GM21381 (cell line): Measurements from ENCODE around the gene PCDH8.

ENCODE experiments used
- ATAC-seq: cut with Tn5 transposase; IDR thresholded peaks from one replicate; pipeline ENCODE4 v1.9.1; 2021; ENCODE audit warnings: mild to moderate bottlenecking, moderate library complexity; ENCODE audit not compliant: unreplicated experiment

PCDH8 gene, protein sequence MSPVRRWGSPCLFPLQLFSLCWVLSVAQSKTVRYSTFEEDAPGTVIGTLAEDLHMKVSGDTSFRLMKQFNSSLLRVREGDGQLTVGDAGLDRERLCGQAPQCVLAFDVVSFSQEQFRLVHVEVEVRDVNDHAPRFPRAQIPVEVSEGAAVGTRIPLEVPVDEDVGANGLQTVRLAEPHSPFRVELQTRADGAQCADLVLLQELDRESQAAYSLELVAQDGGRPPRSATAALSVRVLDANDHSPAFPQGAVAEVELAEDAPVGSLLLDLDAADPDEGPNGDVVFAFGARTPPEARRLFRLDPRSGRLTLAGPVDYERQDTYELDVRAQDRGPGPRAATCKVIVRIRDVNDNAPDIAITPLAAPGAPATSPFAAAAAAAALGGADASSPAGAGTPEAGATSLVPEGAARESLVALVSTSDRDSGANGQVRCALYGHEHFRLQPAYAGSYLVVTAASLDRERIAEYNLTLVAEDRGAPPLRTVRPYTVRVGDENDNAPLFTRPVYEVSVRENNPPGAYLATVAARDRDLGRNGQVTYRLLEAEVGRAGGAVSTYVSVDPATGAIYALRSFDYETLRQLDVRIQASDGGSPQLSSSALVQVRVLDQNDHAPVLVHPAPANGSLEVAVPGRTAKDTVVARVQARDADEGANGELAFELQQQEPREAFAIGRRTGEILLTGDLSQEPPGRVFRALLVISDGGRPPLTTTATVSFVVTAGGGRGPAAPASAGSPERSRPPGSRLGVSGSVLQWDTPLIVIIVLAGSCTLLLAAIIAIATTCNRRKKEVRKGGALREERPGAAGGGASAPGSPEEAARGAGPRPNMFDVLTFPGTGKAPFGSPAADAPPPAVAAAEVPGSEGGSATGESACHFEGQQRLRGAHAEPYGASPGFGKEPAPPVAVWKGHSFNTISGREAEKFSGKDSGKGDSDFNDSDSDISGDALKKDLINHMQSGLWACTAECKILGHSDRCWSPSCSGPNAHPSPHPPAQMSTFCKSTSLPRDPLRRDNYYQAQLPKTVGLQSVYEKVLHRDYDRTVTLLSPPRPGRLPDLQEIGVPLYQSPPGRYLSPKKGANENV

DNA sequence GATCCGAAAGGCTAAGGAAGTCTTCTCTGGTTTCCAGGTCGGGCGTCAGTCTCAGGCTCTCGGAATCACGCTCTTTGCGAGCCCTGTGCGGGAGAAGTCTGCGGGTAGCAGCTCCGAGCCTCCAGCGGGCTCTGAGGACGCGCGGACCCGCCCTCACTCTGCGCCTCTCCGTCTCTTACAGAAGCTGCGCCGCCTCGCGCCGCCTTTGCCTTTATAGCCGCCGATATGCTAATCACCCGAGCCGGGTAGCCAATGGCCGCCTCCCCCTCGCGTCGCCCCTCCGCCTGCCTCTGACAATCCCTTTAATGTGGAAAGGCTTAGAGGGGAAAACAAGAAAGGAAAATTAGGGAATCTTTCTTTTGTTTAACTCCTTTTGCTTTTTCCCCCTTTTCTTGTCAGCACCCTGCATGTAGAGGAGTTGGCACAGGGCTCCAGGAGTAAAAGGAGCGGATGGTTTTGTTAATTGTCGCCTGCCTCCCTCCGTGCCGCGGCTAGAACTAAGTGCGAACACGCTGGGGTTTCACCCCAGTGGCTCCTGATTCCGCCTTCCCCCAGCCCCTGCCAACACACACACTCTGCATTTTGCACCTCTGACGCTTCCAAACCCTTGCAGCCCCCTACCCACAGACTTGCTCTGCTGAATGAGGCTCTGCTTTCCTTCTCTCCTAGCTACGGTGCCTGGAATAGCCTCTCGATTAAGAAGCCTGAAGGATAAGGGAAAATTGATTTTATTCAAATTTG, at the start of gene PCDH8:
Gene PCDH8 (minus strand): TSS at position 186 of the 741 bp plus-strand sequence. CDS start 204 bp downstream, outside the sequence.
- ATAC-seq = no peak

DNA sequence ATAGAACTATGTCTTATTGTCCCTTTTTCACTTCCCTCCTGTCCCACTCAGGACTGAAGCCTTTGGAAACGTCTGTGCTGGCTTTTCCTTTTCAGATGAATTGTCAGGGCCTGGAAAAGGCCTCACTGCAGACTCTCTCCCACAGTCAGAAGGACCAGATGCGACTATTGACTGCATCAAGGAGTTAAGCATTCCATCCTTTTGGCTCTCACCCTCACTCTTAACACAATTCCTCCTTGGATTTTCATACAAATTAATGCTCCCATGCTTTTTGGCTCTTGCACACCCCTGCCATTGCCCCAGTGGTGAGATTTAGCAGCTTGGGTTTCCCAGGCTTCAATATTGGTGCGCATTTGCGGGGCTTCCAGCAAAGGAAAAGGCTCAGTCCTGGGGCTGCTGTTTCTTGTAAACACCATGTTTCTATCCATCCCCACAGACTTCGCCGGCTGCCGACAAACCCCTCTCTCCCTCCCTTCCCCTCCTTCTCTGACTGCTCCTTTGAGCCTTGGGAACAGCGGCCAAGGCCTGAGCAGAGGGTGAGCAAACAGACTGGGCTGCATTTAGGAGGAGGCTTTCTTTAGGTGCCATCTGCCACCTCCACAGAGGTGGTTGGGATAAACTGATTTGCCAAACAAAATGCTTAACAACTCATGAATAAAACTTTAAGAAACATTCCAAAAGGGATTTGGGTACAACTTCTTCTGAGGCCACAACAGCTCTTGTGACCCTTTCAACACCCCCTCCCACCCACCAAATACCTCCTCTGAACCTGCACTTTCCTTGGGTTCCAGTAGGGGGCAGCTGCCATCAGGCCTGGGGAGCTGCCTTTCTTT, 48.6 kb upstream of the PCDH8 start:
- ATAC-seq = no peak

DNA sequence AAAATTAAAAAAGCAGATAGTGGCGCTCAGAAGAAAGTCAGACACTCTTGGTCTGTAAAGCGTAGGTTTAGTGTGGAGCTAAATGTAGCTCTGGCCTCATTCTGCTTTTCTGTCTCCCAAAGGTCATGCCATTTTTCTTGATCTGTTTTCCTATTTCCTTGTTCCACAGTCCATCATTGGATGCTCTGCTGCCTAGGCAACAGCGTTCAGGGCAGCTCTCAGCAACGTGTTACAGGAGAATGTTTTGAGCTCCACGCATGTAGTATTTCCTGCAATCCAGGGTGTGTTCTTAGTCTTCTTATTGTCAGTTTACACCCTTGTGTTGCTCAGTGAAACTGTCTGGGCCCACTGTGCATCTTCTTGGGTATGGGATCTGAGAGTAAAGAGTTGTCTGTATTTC, 46.0 kb upstream of the PCDH8 start:
- no peak for ATAC-seq

DNA sequence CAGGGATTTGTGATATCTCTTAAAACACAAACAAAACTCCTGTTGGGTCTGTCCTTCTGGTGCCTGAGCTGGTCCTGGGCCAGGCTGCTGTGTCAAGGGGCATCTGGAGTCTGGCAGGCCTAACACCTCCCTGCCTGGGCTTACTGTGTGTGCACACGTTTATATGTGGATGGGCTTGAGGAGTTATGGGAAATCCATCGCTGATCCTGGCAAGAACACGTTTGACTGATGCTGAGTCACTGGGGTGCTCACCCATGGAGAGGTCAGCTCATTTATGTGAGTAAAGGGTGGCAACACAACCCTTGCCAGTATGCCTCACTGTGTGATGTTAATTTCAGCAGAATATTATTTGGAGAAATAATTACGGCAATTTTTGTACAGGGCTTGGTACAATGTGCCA, 44.5 kb upstream of the PCDH8 start:
- no peak for ATAC-seq

DNA sequence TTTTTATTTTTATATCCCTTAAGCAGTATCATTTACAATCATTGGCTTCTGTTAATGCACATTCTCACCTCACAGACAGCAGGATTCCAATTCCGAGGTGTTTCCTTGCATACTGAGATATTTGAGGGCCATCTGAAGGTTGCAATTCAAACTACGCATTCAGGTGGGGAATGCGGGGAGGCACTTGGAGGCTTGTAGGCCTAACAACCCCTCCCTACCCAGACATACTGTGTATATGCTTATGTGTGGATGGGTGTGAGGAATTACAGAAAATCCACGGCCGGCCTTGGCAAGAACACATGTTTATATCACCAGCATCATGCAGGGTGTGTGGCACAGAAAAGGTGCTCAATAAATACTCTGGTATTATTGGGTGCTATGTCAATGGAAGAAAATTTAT, 43.3 kb upstream of the PCDH8 start:
- ATAC-seq = no peak

DNA sequence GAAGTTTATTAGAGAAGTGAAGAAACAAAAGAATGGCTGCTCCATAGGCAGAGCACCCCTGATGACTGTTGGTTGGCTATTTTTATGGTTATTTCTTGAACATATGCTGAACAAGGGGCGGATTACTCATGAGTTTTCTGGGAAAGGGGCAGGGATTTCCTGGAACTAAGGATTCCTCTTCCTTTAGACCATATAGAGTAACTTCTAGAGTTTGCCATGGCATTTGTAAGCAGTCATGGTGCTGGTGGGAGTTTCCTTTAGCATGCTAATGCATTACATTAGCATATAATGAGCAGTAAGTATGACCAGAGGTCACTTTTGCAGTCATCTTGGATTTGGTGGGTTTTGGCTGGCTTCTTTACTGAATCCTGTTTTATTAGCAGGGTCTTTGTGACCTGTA, 38.7 kb upstream of the PCDH8 start:
- no peak for ATAC-seq

DNA sequence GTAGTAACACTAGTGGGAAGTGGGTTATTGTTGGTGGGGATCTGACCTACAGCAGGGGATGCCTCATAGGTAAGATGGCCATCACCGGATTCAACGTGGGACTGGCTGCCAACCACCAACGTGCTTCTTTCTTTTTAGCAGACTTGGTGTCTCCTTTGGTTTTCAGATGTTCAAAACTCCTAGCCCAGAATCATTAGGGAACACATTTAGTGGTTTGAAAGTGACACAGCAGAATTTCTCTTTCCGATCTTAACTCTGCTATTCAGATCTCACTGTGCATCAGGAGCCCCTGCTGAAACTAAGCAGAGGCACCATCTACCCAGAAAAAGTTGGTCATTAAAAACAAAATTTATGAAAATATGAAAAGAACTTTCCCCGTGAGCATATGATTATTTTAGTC, 36.7 kb upstream of the PCDH8 start:
- ATAC-seq = no peak

DNA sequence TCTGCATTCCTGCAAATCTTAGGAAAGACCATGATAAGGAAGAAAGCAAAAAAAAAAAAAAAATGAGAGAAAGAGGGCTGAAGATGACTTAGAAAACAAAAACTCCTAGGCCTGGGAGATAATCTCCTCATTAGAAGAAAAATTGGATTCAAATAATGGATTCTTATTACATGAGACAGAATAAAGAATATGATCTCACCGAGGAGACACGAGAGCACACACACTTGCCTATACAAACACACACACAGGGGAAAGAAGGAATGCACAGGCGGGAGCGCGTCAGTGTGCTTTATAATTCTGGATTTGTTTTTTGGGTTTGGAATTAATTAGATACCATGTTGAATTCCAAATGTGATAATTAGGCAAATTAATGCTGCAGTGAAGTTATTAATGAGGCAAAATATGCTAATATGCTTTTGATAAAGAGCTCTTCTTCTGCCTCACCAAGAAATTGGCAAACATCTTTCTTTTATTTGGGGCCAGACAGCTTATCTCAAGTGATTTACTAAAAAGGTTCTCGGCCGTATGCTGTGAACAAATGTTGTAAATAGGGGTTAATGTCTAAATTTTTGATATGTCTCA, 36.1 kb upstream of the PCDH8 start:
- no peak for ATAC-seq

DNA sequence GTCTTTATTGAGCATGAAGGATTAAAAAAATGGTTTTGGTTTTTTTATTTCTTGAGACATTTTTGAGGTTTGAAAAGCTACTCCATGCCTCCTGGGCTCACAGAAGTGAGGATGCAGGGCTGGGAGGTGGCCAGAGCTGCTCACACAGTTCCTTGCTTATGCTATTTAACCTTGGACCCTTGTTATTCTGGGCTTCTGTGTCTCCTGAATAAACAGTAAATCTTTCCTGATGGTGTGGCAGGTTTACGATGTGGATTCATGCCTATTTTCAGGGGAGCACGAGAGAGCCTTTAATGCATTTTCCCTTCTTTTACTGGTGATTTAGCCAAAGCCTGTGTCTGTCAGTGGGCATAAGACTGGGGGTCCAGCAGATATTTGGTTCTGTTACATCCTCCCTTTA, 34.3 kb upstream of the PCDH8 start:
- no peak for ATAC-seq

DNA sequence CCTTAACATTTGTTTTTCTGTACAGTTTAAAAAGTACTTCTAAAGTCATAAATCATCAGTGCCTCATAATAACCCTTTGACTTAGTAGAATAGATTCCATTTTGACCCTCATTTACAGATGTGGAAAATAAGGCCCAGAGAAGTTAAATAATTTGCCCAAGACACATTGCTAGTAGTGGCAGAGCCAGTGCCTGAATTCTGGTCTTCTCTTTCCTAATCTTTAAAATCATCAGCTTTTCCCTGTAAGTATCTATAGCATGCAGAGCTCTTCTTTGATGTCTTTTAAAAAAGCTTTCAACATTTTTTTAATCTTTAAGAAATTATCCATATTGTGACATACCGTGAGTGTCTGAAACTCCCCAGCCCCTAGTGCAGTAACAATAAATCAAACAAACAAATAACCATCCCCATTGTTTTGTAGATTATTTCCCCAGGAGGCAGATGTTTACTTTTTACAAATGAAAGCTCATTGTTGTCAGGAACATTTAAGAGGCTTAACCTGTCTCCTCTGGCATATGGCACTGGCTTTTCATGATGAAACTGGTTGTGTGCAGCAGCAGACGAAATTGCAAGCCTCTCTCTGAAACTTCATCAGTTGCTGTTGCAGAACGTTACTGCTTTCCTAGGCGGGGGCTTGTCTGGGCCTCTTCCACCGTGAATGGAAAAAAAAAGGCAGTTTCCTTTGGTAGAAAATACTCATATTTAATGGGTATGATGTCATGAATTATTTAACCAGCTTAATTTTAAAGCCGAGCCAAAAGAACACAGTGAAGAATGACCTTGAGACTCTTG, 31.7 kb upstream of the PCDH8 start:
- no peak for ATAC-seq

DNA sequence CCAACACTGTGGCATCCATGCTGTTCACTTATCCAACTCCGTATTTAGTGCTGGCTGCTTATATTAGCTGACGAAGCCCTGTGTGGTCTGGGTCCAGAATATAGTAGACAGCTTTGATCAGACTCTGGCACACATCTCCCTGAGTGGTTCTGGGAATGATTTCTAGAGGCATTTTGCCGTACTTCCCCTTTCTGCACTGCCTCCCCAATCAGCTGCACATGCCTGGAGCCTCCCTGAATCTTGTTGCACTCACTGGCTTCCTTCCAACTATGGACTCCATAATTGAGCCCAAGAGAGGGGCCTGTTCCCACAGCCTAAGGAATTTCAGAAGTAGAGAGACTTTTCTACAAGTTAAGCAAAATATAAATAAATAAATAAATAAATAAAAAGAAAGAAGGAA, 30.4 kb upstream of the PCDH8 start:
- no peak for ATAC-seq

DNA sequence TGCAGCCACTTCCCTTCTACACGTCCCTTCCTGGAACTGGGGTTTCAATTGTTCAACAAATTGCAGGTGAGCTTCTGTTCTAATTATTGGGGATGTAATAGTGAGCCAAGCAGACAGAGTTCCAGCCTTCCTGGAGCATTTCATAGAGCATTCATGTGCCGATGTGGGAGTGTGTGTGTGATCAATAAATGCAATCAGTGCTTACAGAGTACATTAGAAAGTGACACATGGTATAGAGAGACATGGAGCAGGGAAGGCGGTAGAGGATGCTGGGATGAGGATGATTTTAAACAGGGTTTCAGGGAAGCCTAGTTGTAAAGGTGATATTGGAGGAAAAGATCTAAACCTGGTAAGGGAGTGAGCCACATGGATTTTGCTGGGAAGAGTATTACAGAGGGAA, 21.7 kb upstream of the PCDH8 start:
- ATAC-seq = no peak

DNA sequence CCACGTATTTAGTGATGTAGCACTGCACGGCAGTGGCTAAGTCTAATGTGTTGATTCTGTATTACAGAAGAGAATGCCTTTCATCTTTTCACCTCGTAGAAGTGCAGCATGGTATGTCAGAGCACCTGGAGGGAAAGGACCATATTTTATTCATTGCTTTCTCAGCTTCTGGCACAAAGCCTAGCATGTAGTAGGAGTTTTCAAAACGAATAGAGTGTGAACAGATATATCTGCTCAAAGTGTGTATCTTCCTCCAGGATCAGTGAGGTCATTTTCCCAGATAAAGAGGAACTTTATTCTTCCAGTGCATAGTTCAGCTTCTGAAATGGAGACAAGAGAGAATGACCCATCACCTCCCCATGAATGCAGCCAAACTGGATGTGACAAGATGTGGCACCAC, 21.2 kb upstream of the PCDH8 start:
- no peak for ATAC-seq

DNA sequence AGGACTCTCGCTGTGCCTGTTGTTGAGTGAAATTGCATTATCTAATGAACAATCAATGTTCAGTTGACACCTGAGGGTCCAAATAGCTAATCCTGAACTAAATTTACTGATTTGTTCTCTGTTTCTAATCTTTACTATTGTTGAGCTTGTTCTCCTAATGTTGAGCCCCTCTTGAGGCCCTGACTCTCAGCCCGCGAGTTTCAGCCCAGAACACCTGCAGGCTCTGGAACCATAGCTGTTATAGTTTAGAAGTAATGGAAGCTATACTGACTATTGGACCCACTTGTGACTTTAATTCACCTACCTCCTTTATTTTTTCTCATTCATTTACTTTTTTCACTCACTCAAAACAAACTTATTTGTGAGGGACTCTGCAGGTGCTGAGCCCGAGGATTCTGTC, 20.6 kb upstream of the PCDH8 start:
- ATAC-seq = no peak

DNA sequence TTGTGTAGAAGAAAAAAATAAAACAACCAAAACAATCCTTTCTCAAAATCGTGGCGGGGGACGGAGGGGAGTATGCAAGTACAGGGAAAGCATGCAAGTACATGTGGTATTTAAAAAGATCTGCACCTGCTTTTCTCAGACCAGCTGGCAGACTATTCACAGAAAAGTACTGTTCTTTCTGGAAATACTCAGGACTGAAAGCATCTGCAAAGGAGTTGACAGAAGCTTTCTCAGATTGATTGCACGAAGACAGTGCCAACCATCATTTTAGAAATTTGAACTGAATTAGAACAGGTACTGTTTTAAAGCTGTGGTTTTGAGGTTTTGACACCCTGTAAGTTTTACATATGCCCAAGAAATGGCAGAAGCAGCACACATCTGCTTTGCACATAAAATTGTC, 19.8 kb upstream of the PCDH8 start:
- ATAC-seq = peak; percentile 57

DNA sequence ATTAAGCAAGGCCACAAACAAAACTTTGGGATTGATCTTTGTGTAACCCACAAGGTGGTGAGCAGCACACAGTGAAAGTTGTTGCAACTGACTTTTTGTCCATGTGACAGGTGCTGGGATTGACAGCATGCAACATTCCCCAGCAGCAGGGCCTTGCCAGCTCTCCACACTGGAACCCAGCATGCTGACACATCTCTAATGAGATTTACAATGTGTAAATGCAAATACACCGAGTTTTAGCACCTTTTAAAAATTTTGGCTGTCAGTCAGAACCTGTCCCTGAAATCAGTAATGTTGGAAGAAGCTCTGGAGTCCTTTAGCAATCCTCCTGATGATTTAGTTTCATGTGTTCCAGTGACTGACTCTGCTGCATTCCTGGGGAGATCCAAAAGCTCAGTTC, 16.5 kb upstream of the PCDH8 start:
- ATAC-seq = no peak

DNA sequence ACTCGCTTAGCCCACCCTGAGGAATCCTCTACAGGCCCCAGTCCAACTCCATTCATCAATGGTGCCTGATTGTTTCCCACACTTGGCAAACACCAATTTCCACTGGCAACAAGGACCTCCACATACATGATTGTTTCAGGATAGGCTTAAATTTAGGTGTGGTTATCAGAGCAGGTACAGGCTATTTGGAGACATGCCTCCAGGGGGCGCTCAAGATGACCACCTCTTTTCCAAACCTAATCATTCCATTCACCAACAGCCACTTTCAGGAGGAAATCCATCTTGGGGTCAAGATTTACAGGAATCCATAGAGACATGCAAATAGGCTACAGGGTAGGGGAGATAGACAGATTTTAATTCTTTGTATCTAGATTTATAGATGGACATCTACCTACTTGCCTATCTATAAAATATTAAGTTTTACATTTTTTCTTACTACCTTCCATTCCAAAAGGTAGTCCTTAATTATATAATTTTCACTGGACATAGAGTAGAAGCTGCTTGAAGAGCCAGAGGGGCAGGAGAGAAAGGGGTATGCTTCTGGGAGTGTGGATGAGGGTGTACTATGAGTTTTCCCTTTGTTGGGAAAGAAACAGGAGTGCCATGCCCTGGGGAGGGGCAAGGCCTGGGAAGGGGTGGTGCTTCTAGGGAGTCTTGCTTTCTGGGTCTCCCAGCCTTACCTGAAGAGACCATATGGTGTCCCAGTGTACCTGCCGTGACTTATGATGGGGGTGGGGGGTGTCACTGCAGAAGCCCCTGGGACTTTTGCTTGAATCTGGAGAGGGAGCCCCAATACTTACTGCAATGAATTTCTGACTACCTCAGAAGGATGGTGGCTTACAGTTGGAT, 14.1 kb upstream of the PCDH8 start:
- no peak for ATAC-seq

DNA sequence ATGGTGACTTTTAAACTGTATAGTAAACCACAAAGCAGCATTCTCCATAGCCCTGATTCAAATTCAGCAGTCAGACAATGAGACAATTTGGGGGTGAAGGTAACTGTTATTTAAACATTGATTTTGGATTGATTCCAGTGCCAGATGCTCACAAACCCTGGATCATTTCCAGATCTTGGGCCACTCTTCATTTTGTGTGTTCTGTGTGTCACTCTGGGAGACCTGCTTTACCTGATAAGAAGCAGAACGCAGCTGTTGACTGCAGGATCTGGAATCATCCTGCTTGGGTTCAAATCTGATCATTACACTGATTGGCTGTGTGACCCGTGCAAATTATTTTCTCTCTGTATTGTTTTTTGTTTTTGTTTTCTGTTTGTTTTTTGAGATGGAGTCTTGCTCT, 4.0 kb upstream of the PCDH8 start:
- no peak for ATAC-seq
